Tibial nerve (tissue), 3 donors: Measurements from ENCODE around the gene AGAP9.
"Not testable (repeated sequence)": the region's sequence is repeated elsewhere in the genome, so short reads cannot be mapped to it uniquely, and the experiment has no call there.

Source experiments
- EP300 ChIP-seq, 2 donors: sonication (generic); formaldehyde crosslinking; IDR thresholded peaks; one replicate each; pipeline ENCODE4 v1.6.1; 2017; ENCODE audit warnings: antibody characterized with exemption in 2 of 2, mild to moderate bottlenecking in 1 of 2
- POLR2A ChIP-seq, 2 donors: fragments of 450-650 bp; IDR thresholded peaks; one replicate each; pipeline ENCODE4 v1.6.1; 2017; ENCODE audit warnings: antibody characterized with exemption in 2 of 2, mild to moderate bottlenecking in 2 of 2, moderate library complexity in 2 of 2

- not testable (repeated sequence) for TF ChIP-seq POLR2A, EP300 (IDR thresholded peaks at IDR 0.05)
Observed at GRCh38 chr10:47536430-47536829, 13.0 kb upstream of the AGAP9 start.
